ENCODE measurements around the gene CAMK2B.

Gene CAMK2B

GRCh38 chr7:44235582-44236332 lies 89.6 kb downstream of the CAMK2B start:
- Histone ChIP-seq H3K4me1 (peaks cover 8% of the 10 kb centered on the region), H3K4me3 (ENCODE audit: low read depth, low read length) (no peak overlapping the region), H3K27me3 (no peaks in the 10 kb centered on the region), H3K36me3 (no peaks in the 10 kb centered on the region), H3K9me3 (no peaks in the 10 kb centered on the region)
- DNase-seq: peak; percentile 51
- TF ChIP-seq, protein P1, sequence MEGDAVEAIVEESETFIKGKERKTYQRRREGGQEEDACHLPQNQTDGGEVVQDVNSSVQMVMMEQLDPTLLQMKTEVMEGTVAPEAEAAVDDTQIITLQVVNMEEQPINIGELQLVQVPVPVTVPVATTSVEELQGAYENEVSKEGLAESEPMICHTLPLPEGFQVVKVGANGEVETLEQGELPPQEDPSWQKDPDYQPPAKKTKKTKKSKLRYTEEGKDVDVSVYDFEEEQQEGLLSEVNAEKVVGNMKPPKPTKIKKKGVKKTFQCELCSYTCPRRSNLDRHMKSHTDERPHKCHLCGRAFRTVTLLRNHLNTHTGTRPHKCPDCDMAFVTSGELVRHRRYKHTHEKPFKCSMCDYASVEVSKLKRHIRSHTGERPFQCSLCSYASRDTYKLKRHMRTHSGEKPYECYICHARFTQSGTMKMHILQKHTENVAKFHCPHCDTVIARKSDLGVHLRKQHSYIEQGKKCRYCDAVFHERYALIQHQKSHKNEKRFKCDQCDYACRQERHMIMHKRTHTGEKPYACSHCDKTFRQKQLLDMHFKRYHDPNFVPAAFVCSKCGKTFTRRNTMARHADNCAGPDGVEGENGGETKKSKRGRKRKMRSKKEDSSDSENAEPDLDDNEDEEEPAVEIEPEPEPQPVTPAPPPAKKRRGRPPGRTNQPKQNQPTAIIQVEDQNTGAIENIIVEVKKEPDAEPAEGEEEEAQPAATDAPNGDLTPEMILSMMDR (IDR thresholded peaks at IDR 0.05; ENCODE audit: low read depth, low read length): no peak

DNA sequence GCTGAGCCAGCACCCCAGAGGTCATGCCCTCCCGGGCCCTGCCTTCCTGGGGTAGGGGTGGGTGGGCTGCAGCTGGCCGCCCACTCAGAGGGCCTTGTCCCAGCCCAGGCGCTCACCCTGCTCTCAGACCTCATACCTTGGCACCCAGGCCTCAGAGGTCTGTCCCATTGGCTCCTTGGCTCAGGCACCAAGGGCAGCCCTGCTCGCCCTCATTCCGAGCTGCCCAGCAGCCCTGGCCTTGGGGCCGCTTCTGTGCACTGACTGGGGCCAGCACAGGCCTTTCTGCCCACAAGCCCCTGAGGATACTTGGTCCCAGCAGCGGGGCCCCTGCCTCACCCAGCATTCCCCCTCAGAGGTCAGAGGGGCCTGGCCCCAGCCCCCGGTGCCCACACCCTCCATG lies 90.3 kb downstream of the CAMK2B start:
- Histone ChIP-seq H3K4me1 (peaks cover 8% of the 10 kb centered on the region), H3K36me3 (no peaks in the 10 kb centered on the region), H3K27me3 (no peaks in the 10 kb centered on the region), H3K9me3 (no peaks in the 10 kb centered on the region), H3K4me3 (ENCODE audit: low read depth, low read length) (no peak overlapping the region)
- no peak for DNase-seq
- TF ChIP-seq, protein P1 (IDR thresholded peaks at IDR 0.05; ENCODE audit: low read depth, low read length): no peak

DNA sequence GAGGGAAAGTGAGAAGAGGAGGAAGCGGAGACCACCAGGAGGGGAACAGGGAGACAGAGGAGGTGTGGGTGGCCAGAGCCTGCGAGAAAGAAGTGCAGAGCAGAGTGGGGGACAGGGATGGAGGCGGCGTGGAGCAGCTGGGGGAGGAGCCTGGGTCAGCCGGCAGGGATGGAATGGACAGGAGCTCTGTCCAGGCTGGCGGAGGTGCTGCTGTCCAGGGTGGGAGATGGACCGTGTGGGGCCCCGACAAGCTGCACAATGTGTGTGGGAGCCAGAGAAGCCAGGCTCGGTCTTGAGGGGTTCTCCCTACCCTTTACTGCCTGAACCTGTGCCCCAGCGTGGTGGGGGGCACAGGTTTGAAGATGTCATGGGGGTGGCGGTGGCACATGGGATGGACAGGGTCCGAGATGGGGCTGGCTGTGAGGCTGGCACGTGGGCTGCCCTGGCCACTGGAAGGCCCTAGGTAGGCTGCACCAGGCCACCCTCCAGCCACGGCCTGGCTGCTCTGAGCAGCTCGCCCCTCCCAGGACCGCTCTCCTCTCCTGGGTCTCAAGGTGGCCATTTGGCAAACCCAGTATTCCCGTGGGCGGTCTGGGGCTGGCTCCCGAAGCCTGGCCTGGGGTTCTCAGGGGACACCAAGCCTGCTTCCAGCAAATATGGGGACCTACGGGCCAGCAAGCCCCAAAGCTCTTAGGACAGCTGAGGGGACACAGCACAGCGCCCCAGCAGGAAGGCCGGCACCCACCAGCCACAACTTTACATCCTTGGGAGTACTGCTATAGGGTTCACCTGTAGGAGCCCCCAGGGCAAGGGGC lies 92.3 kb downstream of the CAMK2B start:
- Histone ChIP-seq H3K4me1 (peaks cover 8% of the 10 kb centered on the region), H3K27me3 (no peaks in the 10 kb centered on the region), H3K9me3 (no peaks in the 10 kb centered on the region), H3K4me3 (ENCODE audit: low read depth, low read length) (no peak overlapping the region), H3K36me3 (no peaks in the 10 kb centered on the region)
- DNase-seq: no peak
- TF ChIP-seq, protein P1 (IDR thresholded peaks at IDR 0.05; ENCODE audit: low read depth, low read length): no peak

DNA sequence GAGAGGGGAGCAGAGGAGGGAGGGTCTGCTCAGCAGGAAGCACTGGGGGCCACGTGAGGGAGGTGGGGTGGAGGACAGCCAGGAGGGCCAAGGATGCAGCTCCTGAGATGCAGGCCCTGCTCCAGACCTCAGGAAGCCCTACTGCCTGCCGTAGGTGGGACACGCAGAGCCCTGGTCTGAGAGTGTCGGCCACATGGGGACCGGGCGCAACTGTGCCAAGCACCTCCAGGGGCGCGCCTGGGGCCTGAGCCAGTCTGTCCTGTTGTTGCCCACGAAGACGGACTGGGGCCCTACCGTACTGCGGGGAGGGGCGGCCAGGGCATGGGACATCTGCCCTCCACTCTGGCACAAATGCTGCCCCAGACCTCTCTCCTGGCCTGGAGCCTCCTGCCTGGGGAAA lies 93.0 kb downstream of the CAMK2B start:
- TF ChIP-seq, protein P1 (IDR thresholded peaks at IDR 0.05; ENCODE audit: low read depth, low read length): no peak
- Histone ChIP-seq H3K4me1 (peaks cover 8% of the 10 kb centered on the region), H3K4me3 (ENCODE audit: low read depth, low read length) (no peak overlapping the region), H3K9me3 (no peaks in the 10 kb centered on the region), H3K27me3 (no peaks in the 10 kb centered on the region), H3K36me3 (no peaks in the 10 kb centered on the region)
- DNase-seq: no peak

DNA sequence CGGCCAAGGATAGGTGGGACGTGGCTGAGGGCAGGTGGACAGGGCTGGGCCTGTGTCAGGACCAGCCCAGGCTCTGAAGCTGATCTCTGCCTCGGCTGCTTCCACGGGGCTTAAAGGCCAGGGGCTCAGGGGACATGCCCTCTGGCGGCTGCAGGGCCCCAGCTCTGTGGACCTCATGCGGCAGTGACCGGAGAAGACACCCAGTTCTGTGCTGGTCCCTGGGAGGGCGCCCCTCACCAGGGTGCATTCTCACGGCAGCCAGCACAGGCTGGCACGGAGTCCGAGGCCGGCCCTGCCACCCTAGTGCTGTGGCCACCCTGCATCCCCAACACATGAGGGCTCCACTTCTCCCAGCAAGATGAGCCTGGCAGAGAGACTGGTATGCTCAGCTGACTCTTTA lies 94.3 kb downstream of the CAMK2B start:
- Histone ChIP-seq H3K4me1 (peaks cover 7% of the 10 kb centered on the region), H3K4me3 (ENCODE audit: low read depth, low read length) (no peak overlapping the region), H3K36me3 (no peaks in the 10 kb centered on the region), H3K9me3 (no peaks in the 10 kb centered on the region), H3K27me3 (no peaks in the 10 kb centered on the region)
- DNase-seq: no peak
- TF ChIP-seq, protein P1 (IDR thresholded peaks at IDR 0.05; ENCODE audit: low read depth, low read length): no peak

DNA sequence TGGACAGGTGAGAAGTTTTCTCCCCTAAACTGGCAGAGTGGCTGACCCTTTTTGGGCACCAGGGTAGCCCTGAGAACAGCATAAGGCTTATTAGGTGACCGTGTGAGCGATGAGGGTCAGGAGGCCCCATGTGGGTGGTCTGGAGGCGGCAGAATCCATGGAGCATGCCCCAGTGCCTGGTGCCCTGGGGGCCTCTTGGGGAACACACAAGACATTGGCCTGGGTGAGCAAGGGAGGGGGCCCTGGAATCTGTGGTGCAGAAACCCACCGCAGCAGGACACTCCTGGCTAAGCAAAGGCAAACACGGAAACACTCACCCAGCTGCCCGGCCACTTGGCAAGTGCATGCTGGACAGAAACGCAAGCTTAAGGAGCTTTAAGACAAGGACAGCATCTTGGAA lies 95.1 kb downstream of the CAMK2B start:
- Histone ChIP-seq H3K36me3 (no peaks in the 10 kb centered on the region), H3K4me1 (no peaks in the 10 kb centered on the region; the same call in 1 of the 2 replicates), H3K4me3 (ENCODE audit: low read depth, low read length) (no peak overlapping the region), H3K9me3 (no peaks in the 10 kb centered on the region), H3K27me3 (no peaks in the 10 kb centered on the region)
- DNase-seq: no peak
- TF ChIP-seq, protein P1 (IDR thresholded peaks at IDR 0.05; ENCODE audit: low read depth, low read length): no peak
